ENCODE results near the gene CDK14.

Gene CDK14

GRCh38 chr7:90955641-90956207 is 359.6 kb downstream of the CDK14 start:
- TF ChIP-seq REST (IDR thresholded peaks at IDR 0.05; ENCODE audit: insufficient replicate concordance, low read depth) (no peak), CTCF (IDR thresholded peaks at IDR 0.05; ENCODE audit: insufficient read depth, low read length) (no peak), SPI1 (IDR thresholded peaks at IDR 0.05; ENCODE audit: borderline replicate concordance, low read depth) (no peak), GABPA (IDR thresholded peaks at IDR 0.05; ENCODE audit: low read depth) (no peak), POLR2AphosphoS5 (IDR thresholded peaks at IDR 0.05; ENCODE audit: low read depth) (no peak)

GRCh38 chr7:90957883-90958282 is 361.8 kb downstream of the CDK14 start:
- Histone ChIP-seq H3K4me3 (replicated peaks; ENCODE audit: insufficient read depth, low read length) (no peak overlapping the region), H3K27ac (replicated peaks) (no peak overlapping the region), H3K27me3 (ENCODE audit: insufficient read depth, poor library complexity, severe bottlenecking) (no peaks in the 10 kb centered on the region)
- no peak for TF ChIP-seq REST (IDR thresholded peaks at IDR 0.05; ENCODE audit: insufficient replicate concordance, low read depth)
- no peak for TF ChIP-seq POLR2AphosphoS5 (IDR thresholded peaks at IDR 0.05; ENCODE audit: low read depth)
- no peak for TF ChIP-seq CTCF (IDR thresholded peaks at IDR 0.05; ENCODE audit: insufficient read depth, low read length)
- no peak for TF ChIP-seq GABPA (IDR thresholded peaks at IDR 0.05; ENCODE audit: low read depth)
- no peak for TF ChIP-seq SPI1 (IDR thresholded peaks at IDR 0.05; ENCODE audit: borderline replicate concordance, low read depth)
- no peak for DNase-seq (ENCODE audit: low read depth in 1 of 2, low spot score in 1 of 2)

More at GRCh38 chr7:90955641-90956207, 359.6 kb downstream of the CDK14 start:
- no peaks in the 10 kb centered on the region for H3K27me3 ChIP-seq (ENCODE audit: insufficient read depth, poor library complexity, severe bottlenecking)
- DNase-seq (ENCODE audit: low read depth in 1 of 2, low spot score in 1 of 2), result no peak
- no peak overlapping the region for H3K27ac ChIP-seq (replicated peaks)
- no peak overlapping the region for H3K4me3 ChIP-seq (replicated peaks; ENCODE audit: insufficient read depth, low read length)

GRCh38 chr7:90958647-90959046 is 362.5 kb downstream of the CDK14 start:
- Histone ChIP-seq H3K27me3 (ENCODE audit: insufficient read depth, poor library complexity, severe bottlenecking) (no peaks in the 10 kb centered on the region), H3K4me3 (replicated peaks; ENCODE audit: insufficient read depth, low read length) (no peak overlapping the region), H3K27ac (replicated peaks) (no peak overlapping the region)
- no peak for TF ChIP-seq REST (IDR thresholded peaks at IDR 0.05; ENCODE audit: insufficient replicate concordance, low read depth)
- TF ChIP-seq SPI1 (IDR thresholded peaks at IDR 0.05; ENCODE audit: borderline replicate concordance, low read depth), result no peak
- no peak for TF ChIP-seq CTCF (IDR thresholded peaks at IDR 0.05; ENCODE audit: insufficient read depth, low read length)
- no peak for TF ChIP-seq POLR2AphosphoS5 (IDR thresholded peaks at IDR 0.05; ENCODE audit: low read depth)
- TF ChIP-seq GABPA (IDR thresholded peaks at IDR 0.05; ENCODE audit: low read depth), result no peak
- DNase-seq (ENCODE audit: low read depth in 1 of 2, low spot score in 1 of 2), result no peak
